Neural progenitor cell (in vitro differentiated cells): ENCODE data around the gene ZDHHC6.

Source experiments
- EZH2phosphoT487 ChIP-seq: fragments of 200-600 bp; sonication (generic); IDR thresholded peaks from 2 replicates; pipeline ENCODE4 v1.6.1; 2017; ENCODE audit warnings: antibody characterized with exemption
- TF ChIP-seq, protein P1 (sequence below): fragments of 200-600 bp; sonication (generic); IDR thresholded peaks from 2 replicates; pipeline ENCODE4 v1.5.1; 2017; ENCODE audit warnings: antibody characterized with exemption, mild to moderate bottlenecking

DNA sequence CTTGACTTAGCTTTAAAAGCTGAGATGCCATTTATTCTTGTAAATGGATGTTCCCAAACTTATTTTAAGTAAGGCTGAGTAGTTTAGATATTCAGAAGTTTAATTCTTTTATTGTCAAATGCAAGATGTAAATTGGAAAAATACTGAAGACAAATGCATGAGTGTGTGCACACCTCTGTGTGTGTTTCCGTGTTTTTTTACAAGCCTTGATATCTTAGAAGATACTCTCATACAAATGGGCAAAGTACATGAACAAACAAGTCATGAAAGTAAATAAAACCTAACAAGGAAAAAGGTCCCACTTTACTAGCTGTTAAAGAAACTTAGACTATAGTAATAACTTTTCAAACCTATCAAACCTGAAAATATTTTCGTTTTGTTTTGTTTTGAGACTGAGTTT, 43.8 kb downstream of the ZDHHC6 start:
- TF ChIP-seq, protein P1, sequence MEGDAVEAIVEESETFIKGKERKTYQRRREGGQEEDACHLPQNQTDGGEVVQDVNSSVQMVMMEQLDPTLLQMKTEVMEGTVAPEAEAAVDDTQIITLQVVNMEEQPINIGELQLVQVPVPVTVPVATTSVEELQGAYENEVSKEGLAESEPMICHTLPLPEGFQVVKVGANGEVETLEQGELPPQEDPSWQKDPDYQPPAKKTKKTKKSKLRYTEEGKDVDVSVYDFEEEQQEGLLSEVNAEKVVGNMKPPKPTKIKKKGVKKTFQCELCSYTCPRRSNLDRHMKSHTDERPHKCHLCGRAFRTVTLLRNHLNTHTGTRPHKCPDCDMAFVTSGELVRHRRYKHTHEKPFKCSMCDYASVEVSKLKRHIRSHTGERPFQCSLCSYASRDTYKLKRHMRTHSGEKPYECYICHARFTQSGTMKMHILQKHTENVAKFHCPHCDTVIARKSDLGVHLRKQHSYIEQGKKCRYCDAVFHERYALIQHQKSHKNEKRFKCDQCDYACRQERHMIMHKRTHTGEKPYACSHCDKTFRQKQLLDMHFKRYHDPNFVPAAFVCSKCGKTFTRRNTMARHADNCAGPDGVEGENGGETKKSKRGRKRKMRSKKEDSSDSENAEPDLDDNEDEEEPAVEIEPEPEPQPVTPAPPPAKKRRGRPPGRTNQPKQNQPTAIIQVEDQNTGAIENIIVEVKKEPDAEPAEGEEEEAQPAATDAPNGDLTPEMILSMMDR, result no peak
- TF ChIP-seq EZH2phosphoT487, result no peak
